ENCODE data around the gene CCNL2.

DNA sequence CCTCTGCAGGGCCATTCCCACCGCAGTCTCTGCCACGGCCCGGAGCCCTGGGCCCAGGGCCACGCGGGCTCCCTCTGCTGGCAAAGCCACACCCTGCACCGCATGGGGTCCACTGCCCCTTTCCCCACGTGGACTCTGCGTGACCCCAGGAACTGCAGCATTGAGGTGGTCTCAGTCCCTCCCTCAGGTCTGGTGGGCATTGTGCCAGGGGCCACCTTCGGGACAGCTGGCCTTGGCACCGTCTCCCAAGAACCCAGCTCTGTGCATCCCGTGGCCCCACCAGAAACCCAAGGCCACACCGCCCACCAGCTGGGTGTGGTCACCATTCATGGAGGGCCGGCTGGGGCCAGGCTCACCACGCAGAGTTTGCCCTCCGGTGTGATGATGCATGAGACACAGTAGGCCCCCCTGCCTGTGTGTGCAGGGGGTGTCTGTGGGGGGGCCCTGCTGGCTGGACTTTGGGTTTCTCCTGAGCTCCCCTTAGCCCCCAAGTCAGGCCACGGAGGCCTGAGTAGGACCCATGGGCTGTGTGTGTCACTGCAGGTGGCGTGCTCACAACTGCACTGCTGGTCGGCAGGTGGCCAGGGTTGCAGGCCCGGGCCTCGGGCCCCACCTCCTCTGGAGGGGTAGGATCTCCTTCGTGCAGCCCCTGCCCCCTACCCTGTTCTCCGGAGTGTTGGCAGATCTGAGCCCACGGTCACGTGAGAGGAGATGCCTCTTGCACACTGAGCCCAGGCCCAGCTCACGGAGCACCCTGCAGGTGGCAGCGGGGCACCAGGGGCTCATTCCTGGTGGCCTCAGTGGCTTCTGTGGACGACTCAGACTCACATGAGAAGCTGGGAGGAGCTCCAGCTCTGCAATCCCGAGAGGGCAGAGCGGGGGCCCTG is 42.1 kb upstream of the CCNL2 start:
- TF ChIP-seq POLR2A (IDR thresholded peaks at IDR 0.05; ENCODE audit: low read length) (no peak), GATA1 (IDR thresholded peaks at IDR 0.05; ENCODE audit: low read depth, low read length) (no peak)
